WTC11 (cell line): ENCODE results near the gene LSM7. TPM values are rescaled to one million over a fixed set of nuclear protein-coding genes. Genes with fewer than 3 reads are reported as not detected.

Experiments
- ATAC-seq: fragments of 200-7000 bp; cut with Tn5 transposase; 2 replicates; pipeline ENCODE4 v1.10.0; 2021; ENCODE audit warnings: mild to moderate bottlenecking, moderate library complexity
- CTCF ChIA-PET: fragments of 300-600 bp; sonication (Branson Sonifier 250); formaldehyde crosslinking; loops from one replicate; lab custom pipeline; 2021; ENCODE audit warnings: antibody characterized with exemption; lab: Charles Lee
- POLR2A ChIA-PET: fragments of 350-600 bp; sonication (Branson Sonifier 250); formaldehyde crosslinking; loops from one replicate; lab custom pipeline; 2021; ENCODE audit warnings: antibody characterized with exemption; lab: Charles Lee
- DNase-seq: peaks from one replicate; pipeline ENCODE4 v3.0.0; 2021; ENCODE audit warnings: low spot score
- H3K27ac Mint-ChIP-seq: 2 replicates; pipeline ENCODE4 v1.8.0; 2021; ENCODE audit warnings: mixed read lengths
- H3K27me3 Mint-ChIP-seq: 2 replicates; pipeline ENCODE4 v1.8.0; 2021; ENCODE audit warnings: low read depth, mild to moderate bottlenecking, moderate library complexity, mixed read lengths
- H3K36me3 Mint-ChIP-seq: 2 replicates; pipeline ENCODE4 v1.8.0; 2021; ENCODE audit warnings: mixed read lengths
- H3K4me1 Mint-ChIP-seq: 2 replicates; pipeline ENCODE4 v1.8.0; 2022; ENCODE audit warnings: mixed read lengths
- H3K4me3 Mint-ChIP-seq: 2 replicates; pipeline ENCODE4 v1.8.0; 2021; ENCODE audit warnings: mild to moderate bottlenecking, moderate library complexity, mixed read lengths
- H3K9me3 Mint-ChIP-seq: 2 replicates; pipeline ENCODE4 v1.8.0; 2021; ENCODE audit warnings: mixed read lengths
- AFF4 ChIP-seq: sonication (generic); formaldehyde crosslinking; IDR thresholded peaks from 2 replicates; pipeline ENCODE4 v1.8.1; 2023; ENCODE audit warnings: mild to moderate bottlenecking, missing genetic modification reagents, borderline replicate concordance
- ARID4B ChIP-seq: sonication (generic); formaldehyde crosslinking; IDR thresholded peaks from 2 replicates; pipeline ENCODE4 v1.8.0; 2023; ENCODE audit warnings: missing genetic modification reagents, mild to moderate bottlenecking, borderline replicate concordance
- ATF2 ChIP-seq: sonication (generic); formaldehyde crosslinking; IDR thresholded peaks from 2 replicates; pipeline ENCODE4 v1.8.1; 2022; ENCODE audit warnings: low read depth, missing genetic modification reagents, borderline replicate concordance
- FOXK1 ChIP-seq: sonication (generic); formaldehyde crosslinking; IDR thresholded peaks from 2 replicates; pipeline ENCODE4 v1.8.0; 2022; ENCODE audit warnings: mild to moderate bottlenecking, moderate library complexity, missing genetic modification reagents
- GABPB1 ChIP-seq: sonication (generic); formaldehyde crosslinking; IDR thresholded peaks from 2 replicates; pipeline ENCODE4 v1.8.1; 2023; ENCODE audit warnings: mild to moderate bottlenecking, missing genetic modification reagents
- GRHL2 ChIP-seq: fragments of 250-450 bp; sonication (Bioruptor Pico); IDR thresholded peaks from 2 replicates; pipeline ENCODE4 v1.8.0; 2022; ENCODE audit warnings: mild to moderate bottlenecking, moderate library complexity; ENCODE audit not compliant: insufficient replicate concordance, severe bottlenecking
- GTF2I ChIP-seq: fragments of 250-450 bp; sonication (Bioruptor Pico); conservative IDR thresholded peaks from 2 replicates; pipeline ENCODE4 v1.4.0; 2021; ENCODE audit warnings: mild to moderate bottlenecking
- JAZF1 ChIP-seq: fragments of 250-450 bp; sonication (Bioruptor Pico); IDR thresholded peaks from 2 replicates; pipeline ENCODE4 v1.9.0; 2021; ENCODE audit warnings: moderate library complexity, mild to moderate bottlenecking, inconsistent platforms
- JUN ChIP-seq: sonication (generic); formaldehyde crosslinking; IDR thresholded peaks from 2 replicates; pipeline ENCODE4 v1.8.0; 2023; ENCODE audit warnings: mild to moderate bottlenecking, missing genetic modification reagents
- KAT7 ChIP-seq: sonication (generic); formaldehyde crosslinking; IDR thresholded peaks from 2 replicates; pipeline ENCODE4 v1.8.1; 2023; ENCODE audit warnings: missing genetic modification reagents, mild to moderate bottlenecking, borderline replicate concordance
- MYBL2 ChIP-seq: sonication (generic); formaldehyde crosslinking; IDR thresholded peaks from 2 replicates; pipeline ENCODE4 v1.8.1; 2023; ENCODE audit warnings: mild to moderate bottlenecking, moderate library complexity, missing genetic modification reagents
- NFATC4 ChIP-seq: fragments of 250-450 bp; sonication (Bioruptor Pico); IDR thresholded peaks from 2 replicates; pipeline ENCODE4 v1.9.0; 2021; ENCODE audit warnings: mild to moderate bottlenecking
- NFE2L1 ChIP-seq: sonication (generic); formaldehyde crosslinking; IDR thresholded peaks from 2 replicates; pipeline ENCODE4 v1.8.1; 2023; ENCODE audit warnings: missing genetic modification reagents
- NR1H2 ChIP-seq: sonication (generic); formaldehyde crosslinking; IDR thresholded peaks from 2 replicates; pipeline ENCODE4 v1.9.0; 2021; ENCODE audit warnings: mild to moderate bottlenecking, moderate library complexity, missing genetic modification reagents
- TCF7 ChIP-seq: sonication (generic); formaldehyde crosslinking; IDR thresholded peaks from 2 replicates; pipeline ENCODE4 v1.8.0; 2022; ENCODE audit warnings: mild to moderate bottlenecking, low read depth, missing genetic modification reagents, moderate library complexity
- TEAD1 ChIP-seq: sonication (generic); formaldehyde crosslinking; IDR thresholded peaks from 2 replicates; pipeline ENCODE4 v1.8.0; 2022; ENCODE audit warnings: mild to moderate bottlenecking, missing genetic modification reagents
- ZNF232 ChIP-seq: sonication (generic); formaldehyde crosslinking; IDR thresholded peaks from 2 replicates; pipeline ENCODE4 v1.8.0; 2022; ENCODE audit warnings: mild to moderate bottlenecking, missing genetic modification reagents
- ZNF263 ChIP-seq: sonication (generic); formaldehyde crosslinking; IDR thresholded peaks from 2 replicates; pipeline ENCODE4 v1.8.1; 2022; ENCODE audit warnings: low read depth, mild to moderate bottlenecking, moderate library complexity, missing genetic modification reagents
- ZNF423 ChIP-seq: fragments of 250-450 bp; sonication (Bioruptor Pico); IDR thresholded peaks from 2 replicates; pipeline ENCODE4 v2.1.2; 2022; ENCODE audit warnings: mild to moderate bottlenecking, moderate library complexity
- ZNF512 ChIP-seq: sonication (generic); formaldehyde crosslinking; IDR thresholded peaks from 2 replicates; pipeline ENCODE4 v1.8.1; 2022; ENCODE audit warnings: missing genetic modification reagents, borderline replicate concordance
- ZSCAN18 ChIP-seq: fragments of 250-450 bp; sonication (Bioruptor Pico); IDR thresholded peaks from 2 replicates; pipeline ENCODE4 v2.1.2; 2022; ENCODE audit warnings: mild to moderate bottlenecking, moderate library complexity
- total RNA-seq: library from RNA; stranded (reverse); gene quantifications from 3 replicates; pipeline ENCODE4 v1.2.3, GENCODE V29; 2021

LSM7 gene
- total RNA-seq, 1 experiment from 2014 or later = 245 TPM

- H3K36me3 Mint-ChIP-seq = no peaks in the 10 kb centered on the region
- ChIA-PET CTCF (interaction anchor here (1.0 to 4.4 kb wide), 4 partner anchors 15 to 38 kb away, joined by 3 to 23 read pairs (median 8); no protein-coding TSS in a partner anchor), POLR2A (no interaction called here)
- no peak overlapping the region for H3K4me3 Mint-ChIP-seq
- H3K4me1 Mint-ChIP-seq = peaks cover 18% of the 10 kb centered on the region
- H3K9me3 Mint-ChIP-seq = no peaks in the 10 kb centered on the region
- DNase-seq = no peak
- no peak for TF ChIP-seq ZNF263 (CRISPR knock-in tag)
- TF ChIP-seq AFF4 (CRISPR knock-in tag) = no peak
- no peak for TF ChIP-seq TCF7 (CRISPR knock-in tag)
- no peak for TF ChIP-seq MYBL2 (CRISPR knock-in tag)
- TF ChIP-seq JUN (CRISPR knock-in tag) = no peak
- no peak for TF ChIP-seq GRHL2 (CRISPR knock-in tag)
- no peak for TF ChIP-seq JAZF1 (CRISPR knock-in tag)
- TF ChIP-seq GTF2I = no peak
- TF ChIP-seq ZSCAN18 = no peak
- no peak for TF ChIP-seq ZNF512 (CRISPR knock-in tag)
- TF ChIP-seq ZNF423 (CRISPR knock-in tag) = no peak
- TF ChIP-seq NR1H2 (CRISPR knock-in tag) = no peak
- TF ChIP-seq ZNF232 (CRISPR knock-in tag) = no peak
- TF ChIP-seq NFE2L1 (CRISPR knock-in tag) = no peak
- TF ChIP-seq ATF2 (CRISPR knock-in tag) = no peak
- TF ChIP-seq, all 79 proteins: peak for 0
- Mint-ChIP-seq H3K27me3 (no peaks in the 10 kb centered on the region), H3K27ac (no peak overlapping the region)
- no peak for ATAC-seq
These were observed 51.2 kb downstream of the LSM7 start for GRCh38 chr19:2277138-2277537.

- ChIA-PET CTCF (interaction anchor here (1.0 to 4.4 kb wide), 11 partner anchors 12 to 125 kb away, joined by 3 to 23 read pairs (median 4); partner anchors contain the start of genes AP3D1, LSM7 and PLEKHJ1), POLR2A (interaction anchor here (1.4 kb wide), 1 partner anchor 14 kb away, joined by 3 read pairs; no protein-coding TSS in a partner anchor)
- no peak overlapping the region for H3K27ac Mint-ChIP-seq
- H3K4me1 Mint-ChIP-seq = peaks cover 19% of the 10 kb centered on the region
- ATAC-seq = no peak
- DNase-seq = no peak
- no peak overlapping the region for H3K4me3 Mint-ChIP-seq
- H3K36me3 Mint-ChIP-seq = peaks cover 4% of the 10 kb centered on the region
- no peaks in the 10 kb centered on the region for H3K9me3 Mint-ChIP-seq
- H3K27me3 Mint-ChIP-seq = no peaks in the 10 kb centered on the region; the same call in 1 of the 2 replicates
- no peak for TF ChIP-seq TEAD1 (CRISPR knock-in tag)
- no peak for TF ChIP-seq GABPB1 (CRISPR knock-in tag)
- TF ChIP-seq NFATC4 (CRISPR knock-in tag) = no peak
- TF ChIP-seq KAT7 (CRISPR knock-in tag) = no peak
- no peak for TF ChIP-seq ARID4B
- TF ChIP-seq FOXK1 (CRISPR knock-in tag) = no peak
These were observed 51.9 kb downstream of the LSM7 start for GRCh38 chr19:2276429-2276986.
